Ammon's horn (tissue), 1 donor: ENCODE measurements around the gene BPIFB2.
"Not testable (repeated sequence)": the region's sequence is repeated elsewhere in the genome, so short reads cannot be mapped to it uniquely, and the experiment has no call there.

Source experiments
- DNase-seq: peaks from one replicate; pipeline ENCODE4 v3.0.0-alpha.2; 2016; ENCODE audit warnings: low spot score

Gene BPIFB2

GRCh38 chr20:32971703-32972161 is 35.8 kb upstream of the BPIFB2 start:
- DNase-seq: peak; percentile 22

- no peak for DNase-seq
These were observed 35.1 kb upstream of the BPIFB2 start for GRCh38 chr20:32972181-32973076.

- no peak for DNase-seq
These were observed 34.3 kb upstream of the BPIFB2 start for GRCh38 chr20:32973077-32973717.

GRCh38 chr20:32974204-32975064 is 33.1 kb upstream of the BPIFB2 start:
- DNase-seq: not testable (repeated sequence)

- DNase-seq: not testable (repeated sequence)
These were observed 32.4 kb upstream of the BPIFB2 start for GRCh38 chr20:32975121-32975520.

- no peak for DNase-seq
These were observed 31.5 kb upstream of the BPIFB2 start for GRCh38 chr20:32975698-32976674.

GRCh38 chr20:32976746-32977145 is 30.8 kb upstream of the BPIFB2 start:
- no peak for DNase-seq

- no peak for DNase-seq
These were observed 30.1 kb upstream of the BPIFB2 start for GRCh38 chr20:32977281-32978008.

GRCh38 chr20:32978009-32978335 is 29.5 kb upstream of the BPIFB2 start:
- no peak for DNase-seq

GRCh38 chr20:32979201-32979998 is 28.1 kb upstream of the BPIFB2 start:
- no peak for DNase-seq

GRCh38 chr20:32980131-32980941 is 27.2 kb upstream of the BPIFB2 start:
- DNase-seq: peak; percentile 91

- no peak for DNase-seq
These were observed 26.5 kb upstream of the BPIFB2 start for GRCh38 chr20:32980990-32981389.

- DNase-seq: peak; percentile 53
These were observed 24.7 kb upstream of the BPIFB2 start for GRCh38 chr20:32982617-32983458.

- no peak for DNase-seq
These were observed 23.9 kb upstream of the BPIFB2 start for GRCh38 chr20:32983459-32984112.

- DNase-seq: peak; percentile 84
These were observed 23.3 kb upstream of the BPIFB2 start for GRCh38 chr20:32984196-32984595.

- no peak for DNase-seq
These were observed 22.7 kb upstream of the BPIFB2 start for GRCh38 chr20:32984631-32985354.

GRCh38 chr20:32985596-32985995 is 21.9 kb upstream of the BPIFB2 start:
- no peak for DNase-seq
